ENCODE data around the gene NUPR1. TPM values are rescaled to one million over a fixed set of nuclear protein-coding genes. Genes with fewer than 3 reads are reported as not detected.
"Not testable (repeated sequence)": the region's sequence is repeated elsewhere in the genome, so short reads cannot be mapped to it uniquely, and the experiment has no call there.

Gene NUPR1
- total RNA-seq, 1 donor from 2014 or later: not detected

DNA sequence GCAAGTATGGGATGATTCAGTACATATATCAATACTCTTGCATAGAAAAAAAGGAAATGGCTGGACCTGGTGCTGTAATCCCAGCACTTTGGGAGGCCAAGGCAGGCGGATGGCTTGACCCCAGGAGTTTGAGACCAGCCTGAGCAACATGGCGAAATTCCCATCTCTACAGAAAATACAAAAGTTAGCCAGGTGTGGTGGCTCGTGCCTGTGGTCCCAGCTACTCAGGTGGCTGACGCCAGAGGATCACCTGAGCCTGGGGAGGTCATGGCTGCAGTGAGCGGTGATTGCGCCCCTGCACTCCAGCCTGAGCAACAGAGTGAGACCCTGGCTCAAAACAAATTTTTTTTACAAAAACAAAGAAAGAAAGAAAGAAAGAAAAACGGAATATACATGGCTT lies 7.9 kb upstream of the NUPR1 start:
- no peak overlapping the region for H3K4me3 Mint-ChIP-seq (ENCODE audit: unreplicated experiment)
- peaks cover 2% of the 10 kb centered on the region for H3K27me3 Mint-ChIP-seq (ENCODE audit: unreplicated experiment)
- peaks cover 4% of the 10 kb centered on the region for H3K4me1 Mint-ChIP-seq (ENCODE audit: low read depth, unreplicated experiment)
- H3K9me3 Mint-ChIP-seq (ENCODE audit: unreplicated experiment): peaks cover 1% of the 10 kb centered on the region
- no peaks in the 10 kb centered on the region for H3K36me3 Mint-ChIP-seq (ENCODE audit: unreplicated experiment)
- DNase-seq: no peak
- H3K27ac Mint-ChIP-seq (ENCODE audit: unreplicated experiment): no peak overlapping the region
- TF ChIP-seq, protein P1, sequence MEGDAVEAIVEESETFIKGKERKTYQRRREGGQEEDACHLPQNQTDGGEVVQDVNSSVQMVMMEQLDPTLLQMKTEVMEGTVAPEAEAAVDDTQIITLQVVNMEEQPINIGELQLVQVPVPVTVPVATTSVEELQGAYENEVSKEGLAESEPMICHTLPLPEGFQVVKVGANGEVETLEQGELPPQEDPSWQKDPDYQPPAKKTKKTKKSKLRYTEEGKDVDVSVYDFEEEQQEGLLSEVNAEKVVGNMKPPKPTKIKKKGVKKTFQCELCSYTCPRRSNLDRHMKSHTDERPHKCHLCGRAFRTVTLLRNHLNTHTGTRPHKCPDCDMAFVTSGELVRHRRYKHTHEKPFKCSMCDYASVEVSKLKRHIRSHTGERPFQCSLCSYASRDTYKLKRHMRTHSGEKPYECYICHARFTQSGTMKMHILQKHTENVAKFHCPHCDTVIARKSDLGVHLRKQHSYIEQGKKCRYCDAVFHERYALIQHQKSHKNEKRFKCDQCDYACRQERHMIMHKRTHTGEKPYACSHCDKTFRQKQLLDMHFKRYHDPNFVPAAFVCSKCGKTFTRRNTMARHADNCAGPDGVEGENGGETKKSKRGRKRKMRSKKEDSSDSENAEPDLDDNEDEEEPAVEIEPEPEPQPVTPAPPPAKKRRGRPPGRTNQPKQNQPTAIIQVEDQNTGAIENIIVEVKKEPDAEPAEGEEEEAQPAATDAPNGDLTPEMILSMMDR (IDR thresholded peaks at IDR 0.05; ENCODE audit: partially characterized antibody, unreplicated experiment): no peak

DNA sequence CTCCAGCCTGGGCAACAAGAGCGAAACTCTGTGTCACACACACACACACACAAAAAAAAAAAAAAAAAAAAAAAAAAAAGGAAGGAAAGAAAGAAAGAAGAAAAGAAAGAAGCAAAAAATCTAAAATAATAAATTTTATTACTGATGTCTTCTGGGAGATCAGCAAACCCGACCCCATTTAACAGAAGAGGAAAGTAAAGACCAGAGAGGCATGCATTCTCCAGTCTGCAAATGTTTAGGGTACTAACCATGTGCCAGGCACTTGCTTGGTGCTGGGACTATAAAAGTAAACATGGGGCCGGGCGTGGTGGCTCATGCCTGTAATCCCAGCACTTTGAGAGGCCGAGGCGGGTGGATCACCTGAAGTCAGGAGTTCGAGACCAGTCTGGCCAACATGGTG lies 7.2 kb upstream of the NUPR1 start:
- H3K36me3 Mint-ChIP-seq (ENCODE audit: unreplicated experiment): not testable (repeated sequence)

DNA sequence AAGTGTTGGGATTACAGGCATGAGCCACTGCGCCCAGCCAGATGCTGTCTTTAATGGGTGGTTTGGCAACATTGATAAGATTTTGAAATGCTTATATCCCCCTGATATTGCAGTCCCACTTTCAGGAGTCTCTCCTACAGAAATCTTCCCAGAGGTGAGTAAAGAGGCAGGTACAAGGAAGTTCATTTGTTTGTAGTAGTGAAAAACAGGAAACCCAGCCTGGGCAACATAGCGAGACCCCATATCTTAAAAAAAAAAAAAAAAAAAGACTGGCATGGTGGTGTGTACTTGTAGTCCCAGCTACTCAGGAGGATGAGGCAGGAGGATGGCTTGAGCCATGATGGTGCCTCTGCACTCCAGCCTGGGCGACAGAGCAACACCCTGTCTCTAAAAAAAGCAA lies 6.2 kb upstream of the NUPR1 start:
- H3K27ac Mint-ChIP-seq (ENCODE audit: unreplicated experiment): no peak overlapping the region
- H3K4me1 Mint-ChIP-seq (ENCODE audit: low read depth, unreplicated experiment): peaks cover 4% of the 10 kb centered on the region
- no peak overlapping the region for H3K4me3 Mint-ChIP-seq (ENCODE audit: unreplicated experiment)
- no peak for DNase-seq
- H3K9me3 Mint-ChIP-seq (ENCODE audit: unreplicated experiment): no peaks in the 10 kb centered on the region
- TF ChIP-seq, protein P1 (IDR thresholded peaks at IDR 0.05; ENCODE audit: partially characterized antibody, unreplicated experiment): no peak
- peaks cover 1% of the 10 kb centered on the region for H3K27me3 Mint-ChIP-seq (ENCODE audit: unreplicated experiment)
- no peaks in the 10 kb centered on the region for H3K36me3 Mint-ChIP-seq (ENCODE audit: unreplicated experiment)

More for the DNA sequence above, 7.2 kb upstream of the NUPR1 start:
- not testable (repeated sequence) for H3K27me3 Mint-ChIP-seq (ENCODE audit: unreplicated experiment); H3K4me3 Mint-ChIP-seq (ENCODE audit: unreplicated experiment); H3K27ac Mint-ChIP-seq (ENCODE audit: unreplicated experiment); H3K9me3 Mint-ChIP-seq (ENCODE audit: unreplicated experiment); DNase-seq; H3K4me1 Mint-ChIP-seq (ENCODE audit: low read depth, unreplicated experiment)

DNA sequence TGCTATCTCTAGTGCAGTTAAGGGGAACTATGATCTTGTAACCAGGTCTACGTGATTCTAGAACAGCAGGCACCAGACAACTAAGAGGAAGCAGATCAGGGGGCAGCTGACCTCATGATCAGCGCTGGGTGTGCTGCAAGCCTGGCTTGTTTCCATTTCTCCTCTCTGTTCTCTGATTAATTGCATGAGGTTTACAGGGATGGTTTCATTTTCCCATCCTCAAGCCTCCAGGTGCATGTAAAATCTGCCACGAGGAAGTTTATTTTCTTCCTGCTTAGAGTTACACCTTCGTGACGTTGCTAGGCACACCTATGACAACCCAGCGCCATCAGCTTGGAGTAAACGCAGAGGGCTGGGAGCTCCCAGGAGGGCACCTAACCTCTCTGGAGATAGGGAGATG lies 4.3 kb upstream of the NUPR1 start:
- Mint-ChIP-seq H3K4me1 (ENCODE audit: low read depth, unreplicated experiment) (peaks cover 4% of the 10 kb centered on the region), H3K27ac (ENCODE audit: unreplicated experiment) (no peak overlapping the region), H3K27me3 (ENCODE audit: unreplicated experiment) (peaks cover 5% of the 10 kb centered on the region), H3K9me3 (ENCODE audit: unreplicated experiment) (no peaks in the 10 kb centered on the region), H3K4me3 (ENCODE audit: unreplicated experiment) (no peak overlapping the region), H3K36me3 (ENCODE audit: unreplicated experiment) (no peaks in the 10 kb centered on the region)
- TF ChIP-seq, protein P1 (IDR thresholded peaks at IDR 0.05; ENCODE audit: partially characterized antibody, unreplicated experiment): no peak
- DNase-seq: no peak

DNA sequence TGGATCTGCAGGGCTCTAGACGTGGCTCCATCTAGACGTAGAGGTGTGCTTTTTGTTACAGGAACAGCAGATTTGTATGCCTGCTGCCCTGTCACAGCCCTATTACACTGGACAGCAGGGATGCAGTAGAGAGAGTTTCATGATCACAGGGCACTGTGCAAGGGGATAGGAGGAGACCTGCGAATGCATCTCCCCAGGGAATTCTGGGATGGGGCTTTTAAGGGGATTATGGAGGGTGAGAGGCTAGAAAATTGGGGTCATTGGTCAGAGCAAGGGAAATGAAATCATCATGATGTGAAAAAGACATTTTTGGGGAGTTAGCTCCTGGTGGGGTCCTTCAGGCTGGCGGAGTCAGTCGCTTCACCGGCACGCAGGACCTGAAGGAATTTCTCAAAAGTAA lies 3.9 kb upstream of the NUPR1 start:
- peaks cover 9% of the 10 kb centered on the region for H3K27me3 Mint-ChIP-seq (ENCODE audit: unreplicated experiment)
- TF ChIP-seq, protein P1 (IDR thresholded peaks at IDR 0.05; ENCODE audit: partially characterized antibody, unreplicated experiment): no peak
- no peaks in the 10 kb centered on the region for H3K36me3 Mint-ChIP-seq (ENCODE audit: unreplicated experiment)
- peaks cover 4% of the 10 kb centered on the region for H3K4me1 Mint-ChIP-seq (ENCODE audit: low read depth, unreplicated experiment)
- peaks cover 2% of the 10 kb centered on the region for H3K9me3 Mint-ChIP-seq (ENCODE audit: unreplicated experiment)
- H3K4me3 Mint-ChIP-seq (ENCODE audit: unreplicated experiment): no peak overlapping the region
- no peak overlapping the region for H3K27ac Mint-ChIP-seq (ENCODE audit: unreplicated experiment)
- no peak for DNase-seq

DNA sequence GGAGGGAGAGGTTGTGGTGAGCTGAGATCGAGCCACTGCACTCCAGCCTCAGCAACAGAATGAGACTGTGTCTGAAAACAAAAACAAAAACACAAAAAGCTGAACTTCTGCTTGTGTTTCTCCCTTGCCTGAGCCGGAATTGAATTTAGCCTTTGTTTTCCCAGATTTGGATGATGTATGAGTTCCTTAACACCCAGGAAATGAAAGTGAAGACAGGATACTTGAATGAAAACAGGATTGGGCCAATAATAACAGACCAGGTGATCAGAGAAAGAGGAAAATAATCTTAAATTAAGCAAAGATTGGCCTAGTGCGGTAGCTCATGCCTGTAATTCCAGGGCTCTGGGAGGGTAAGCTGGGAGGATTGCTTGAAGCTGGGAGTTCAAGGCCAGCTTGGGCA lies 1.6 kb upstream of the NUPR1 start:
- Mint-ChIP-seq H3K27me3 (ENCODE audit: unreplicated experiment) (peaks cover 12% of the 10 kb centered on the region), H3K36me3 (ENCODE audit: unreplicated experiment) (no peaks in the 10 kb centered on the region), H3K4me1 (ENCODE audit: low read depth, unreplicated experiment) (peaks cover 4% of the 10 kb centered on the region), H3K9me3 (ENCODE audit: unreplicated experiment) (peaks cover 4% of the 10 kb centered on the region), H3K4me3 (ENCODE audit: unreplicated experiment) (no peak overlapping the region), H3K27ac (ENCODE audit: unreplicated experiment) (no peak overlapping the region)
- DNase-seq: no peak
- TF ChIP-seq, protein P1 (IDR thresholded peaks at IDR 0.05; ENCODE audit: partially characterized antibody, unreplicated experiment): no peak

Measured in glutamatergic neuron (in vitro differentiated cells).